Neural cell (in vitro differentiated cells): ENCODE results near the gene TGFBRAP1. TPM values are rescaled to one million over a fixed set of nuclear protein-coding genes. Genes with fewer than 3 reads are reported as not detected.

ENCODE experiments used
- H2AFZ ChIP-seq: fragments of 200-600, 300-800 bp; sonication (generic), shearing (Covaris generic); 2 replicates; pipeline ENCODE4 v1.6.0; 2014; ENCODE audit warnings: low read depth, mild to moderate bottlenecking, antibody characterized with exemption, low read length, moderate library complexity
- H3F3A ChIP-seq: fragments of 200-600 bp; shearing (Covaris generic); 2 replicates; pipeline ENCODE4 v1.6.1; 2016; ENCODE audit warnings: mild to moderate bottlenecking, moderate library complexity, mixed read lengths, antibody characterized with exemption, low read length; ENCODE audit not compliant: insufficient read depth, poor library complexity, severe bottlenecking
- H3K27ac ChIP-seq: fragments of 200-600, 300-800 bp; sonication (generic), shearing (Covaris generic); 2 replicates; pipeline ENCODE4 v1.5.1; 2014; ENCODE audit warnings: mild to moderate bottlenecking, low read length, moderate library complexity
- H3K27me3 ChIP-seq: fragments of 300-800, 200-600 bp; sonication (generic), shearing (Covaris generic); 2 replicates; pipeline ENCODE4 v1.6.0; 2014; ENCODE audit warnings: mild to moderate bottlenecking, low read depth, low read length, moderate library complexity; ENCODE audit not compliant: insufficient read depth
- H3K36me3 ChIP-seq: fragments of 300-800, 200-600 bp; sonication (generic), shearing (Covaris generic); 2 replicates; pipeline ENCODE4 v1.5.1; 2014; ENCODE audit warnings: mild to moderate bottlenecking, antibody characterized with exemption, low read length, moderate library complexity; ENCODE audit not compliant: insufficient read depth
- H3K4me2 ChIP-seq: fragments of 300-800, 200-600 bp; sonication (generic), shearing (Covaris generic); 2 replicates; pipeline ENCODE4 v1.6.0; 2014; ENCODE audit warnings: mild to moderate bottlenecking, low read length
- H3K4me3 ChIP-seq: fragments of 300-800, 200-600 bp; sonication (generic), shearing (Covaris generic); 2 replicates; pipeline ENCODE4 v1.5.1; 2014; ENCODE audit warnings: mild to moderate bottlenecking, low read length, moderate library complexity
- H3K79me2 ChIP-seq: fragments of 200-600 bp; shearing (Covaris generic); replicated peaks from 2 replicates; pipeline ENCODE4 v1.6.0; 2014; ENCODE audit warnings: mild to moderate bottlenecking, low read length, moderate library complexity; ENCODE audit not compliant: insufficient read depth
- H3K9ac ChIP-seq: fragments of 300-800, 200-600 bp; sonication (generic), shearing (Covaris generic); 2 replicates; pipeline ENCODE4 v1.6.1; 2016; ENCODE audit warnings: mild to moderate bottlenecking, low read length, mixed read lengths
- H3K9me2 ChIP-seq: fragments of 200-600 bp; shearing (Covaris generic); 2 replicates; pipeline ENCODE4 v1.6.1; 2016; ENCODE audit warnings: mild to moderate bottlenecking, low read length, mixed read lengths; ENCODE audit not compliant: insufficient read depth
- H3K9me3 ChIP-seq: fragments of 200-600, 300-800 bp; sonication (generic), shearing (Covaris generic); 2 replicates; pipeline ENCODE4 v1.6.1; 2016; ENCODE audit warnings: mild to moderate bottlenecking, mixed run types, low read length, moderate library complexity, mixed read lengths
- H4K20me1 ChIP-seq: fragments of 200-600 bp; shearing (Covaris generic); 2 replicates; pipeline ENCODE4 v1.6.1; 2016; ENCODE audit warnings: mild to moderate bottlenecking, mixed run types; ENCODE audit not compliant: insufficient read depth
- EP300 ChIP-seq: fragments of 450-650 bp; conservative IDR thresholded peaks from 2 replicates; pipeline ENCODE4 v1.6.1; 2014; ENCODE audit warnings: antibody characterized with exemption, mild to moderate bottlenecking, moderate library complexity; ENCODE audit not compliant: poor library complexity, severe bottlenecking
- EZH2 ChIP-seq: fragments of 200-600, 300-800 bp; shearing (Covaris generic), sonication (generic); IDR thresholded peaks from 2 replicates; pipeline ENCODE4 v1.6.1; 2014; ENCODE audit warnings: antibody characterized with exemption, low read length, borderline replicate concordance, mild to moderate bottlenecking; ENCODE audit not compliant: insufficient read depth, poor library complexity, severe bottlenecking
- MXI1 ChIP-seq: fragments of 450-650 bp; conservative IDR thresholded peaks from 2 replicates; pipeline ENCODE4 v1.6.1; 2014; ENCODE audit warnings: antibody characterized with exemption, mild to moderate bottlenecking; ENCODE audit not compliant: poor library complexity, severe bottlenecking
- POLR2AphosphoS5 ChIP-seq: IDR thresholded peaks from 2 replicates; pipeline ENCODE4 v1.6.1; 2012
- RAD21 ChIP-seq: fragments of 450-650 bp; conservative IDR thresholded peaks from 2 replicates; pipeline ENCODE4 v1.6.1; 2014; ENCODE audit warnings: antibody characterized with exemption, mild to moderate bottlenecking, moderate library complexity
- SMC3 ChIP-seq: fragments of 450-650 bp; conservative IDR thresholded peaks from 2 replicates; pipeline ENCODE4 v1.6.1; 2014; ENCODE audit warnings: antibody characterized with exemption, mild to moderate bottlenecking, moderate library complexity; ENCODE audit not compliant: poor library complexity
- TAF1 ChIP-seq: IDR thresholded peaks from 2 replicates; pipeline ENCODE4 v1.6.1; 2012; ENCODE audit warnings: low read depth
- polyA plus RNA-seq: library from polyadenylated mRNA; depleted of rRNA; stranded (reverse); fragments of >200 nt; gene quantifications from 2 replicates; pipeline ENCODE4 v1.2.3, GENCODE V29; 2014
- TF ChIP-seq, protein P1 (sequence below): fragments of 450-650 bp; IDR thresholded peaks from 2 replicates; pipeline ENCODE4 v1.5.1; 2014; ENCODE audit warnings: antibody characterized with exemption, mild to moderate bottlenecking, moderate library complexity; ENCODE audit not compliant: poor library complexity, severe bottlenecking
- TF ChIP-seq, protein P2 (sequence below): IDR thresholded peaks from 2 replicates; pipeline ENCODE4 v1.6.1; 2012; ENCODE audit warnings: borderline replicate concordance

The TGFBRAP1 gene
- polyA plus RNA-seq, 1 donor from 2014 or later: 13.9 TPM

DNA sequence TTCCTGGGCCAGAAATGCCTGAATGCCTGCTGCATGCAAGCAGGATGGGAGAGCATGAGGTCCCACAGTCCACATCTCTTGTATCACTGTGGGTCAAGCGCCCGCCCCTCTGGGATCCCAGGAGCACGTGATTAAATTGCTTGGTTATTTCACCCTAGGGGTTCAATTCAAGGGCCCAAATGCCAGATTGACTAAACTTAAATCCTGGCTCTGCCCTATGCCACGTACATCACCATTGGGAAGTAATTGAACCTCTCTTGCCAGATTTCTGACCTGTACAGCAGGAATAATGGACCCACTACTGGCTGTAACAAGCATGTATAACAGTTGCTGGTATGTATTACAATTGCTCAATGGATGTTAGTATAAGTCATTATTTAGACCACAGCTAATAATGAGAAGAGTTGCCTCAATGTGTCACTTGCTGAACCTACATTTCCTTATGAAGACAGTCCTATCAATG, 49.4 kb upstream of the TGFBRAP1 start:
- no peaks in the 10 kb centered on the region for H3K79me2 ChIP-seq
- H3K27ac ChIP-seq: no peak overlapping the region
- no peaks in the 10 kb centered on the region for H3K9me3 ChIP-seq
- H4K20me1 ChIP-seq: no peaks in the 10 kb centered on the region
- no peak for TF ChIP-seq RAD21
- no peak for TF ChIP-seq SMC3
- TF ChIP-seq EP300: no peak
- no peak for TF ChIP-seq TAF1
- no peak for TF ChIP-seq EZH2
- no peak for TF ChIP-seq POLR2AphosphoS5
- TF ChIP-seq, protein P1, sequence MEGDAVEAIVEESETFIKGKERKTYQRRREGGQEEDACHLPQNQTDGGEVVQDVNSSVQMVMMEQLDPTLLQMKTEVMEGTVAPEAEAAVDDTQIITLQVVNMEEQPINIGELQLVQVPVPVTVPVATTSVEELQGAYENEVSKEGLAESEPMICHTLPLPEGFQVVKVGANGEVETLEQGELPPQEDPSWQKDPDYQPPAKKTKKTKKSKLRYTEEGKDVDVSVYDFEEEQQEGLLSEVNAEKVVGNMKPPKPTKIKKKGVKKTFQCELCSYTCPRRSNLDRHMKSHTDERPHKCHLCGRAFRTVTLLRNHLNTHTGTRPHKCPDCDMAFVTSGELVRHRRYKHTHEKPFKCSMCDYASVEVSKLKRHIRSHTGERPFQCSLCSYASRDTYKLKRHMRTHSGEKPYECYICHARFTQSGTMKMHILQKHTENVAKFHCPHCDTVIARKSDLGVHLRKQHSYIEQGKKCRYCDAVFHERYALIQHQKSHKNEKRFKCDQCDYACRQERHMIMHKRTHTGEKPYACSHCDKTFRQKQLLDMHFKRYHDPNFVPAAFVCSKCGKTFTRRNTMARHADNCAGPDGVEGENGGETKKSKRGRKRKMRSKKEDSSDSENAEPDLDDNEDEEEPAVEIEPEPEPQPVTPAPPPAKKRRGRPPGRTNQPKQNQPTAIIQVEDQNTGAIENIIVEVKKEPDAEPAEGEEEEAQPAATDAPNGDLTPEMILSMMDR: no peak
- TF ChIP-seq MXI1: no peak
- TF ChIP-seq, protein P2, sequence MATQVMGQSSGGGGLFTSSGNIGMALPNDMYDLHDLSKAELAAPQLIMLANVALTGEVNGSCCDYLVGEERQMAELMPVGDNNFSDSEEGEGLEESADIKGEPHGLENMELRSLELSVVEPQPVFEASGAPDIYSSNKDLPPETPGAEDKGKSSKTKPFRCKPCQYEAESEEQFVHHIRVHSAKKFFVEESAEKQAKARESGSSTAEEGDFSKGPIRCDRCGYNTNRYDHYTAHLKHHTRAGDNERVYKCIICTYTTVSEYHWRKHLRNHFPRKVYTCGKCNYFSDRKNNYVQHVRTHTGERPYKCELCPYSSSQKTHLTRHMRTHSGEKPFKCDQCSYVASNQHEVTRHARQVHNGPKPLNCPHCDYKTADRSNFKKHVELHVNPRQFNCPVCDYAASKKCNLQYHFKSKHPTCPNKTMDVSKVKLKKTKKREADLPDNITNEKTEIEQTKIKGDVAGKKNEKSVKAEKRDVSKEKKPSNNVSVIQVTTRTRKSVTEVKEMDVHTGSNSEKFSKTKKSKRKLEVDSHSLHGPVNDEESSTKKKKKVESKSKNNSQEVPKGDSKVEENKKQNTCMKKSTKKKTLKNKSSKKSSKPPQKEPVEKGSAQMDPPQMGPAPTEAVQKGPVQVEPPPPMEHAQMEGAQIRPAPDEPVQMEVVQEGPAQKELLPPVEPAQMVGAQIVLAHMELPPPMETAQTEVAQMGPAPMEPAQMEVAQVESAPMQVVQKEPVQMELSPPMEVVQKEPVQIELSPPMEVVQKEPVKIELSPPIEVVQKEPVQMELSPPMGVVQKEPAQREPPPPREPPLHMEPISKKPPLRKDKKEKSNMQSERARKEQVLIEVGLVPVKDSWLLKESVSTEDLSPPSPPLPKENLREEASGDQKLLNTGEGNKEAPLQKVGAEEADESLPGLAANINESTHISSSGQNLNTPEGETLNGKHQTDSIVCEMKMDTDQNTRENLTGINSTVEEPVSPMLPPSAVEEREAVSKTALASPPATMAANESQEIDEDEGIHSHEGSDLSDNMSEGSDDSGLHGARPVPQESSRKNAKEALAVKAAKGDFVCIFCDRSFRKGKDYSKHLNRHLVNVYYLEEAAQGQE: no peak
- no peaks in the 10 kb centered on the region for H3K27me3 ChIP-seq
- no peak overlapping the region for H3K9ac ChIP-seq
- no peak overlapping the region for H3K4me3 ChIP-seq
- no peak overlapping the region for H2AFZ ChIP-seq
- H3F3A ChIP-seq: no peaks in the 10 kb centered on the region
- no peaks in the 10 kb centered on the region for H3K36me3 ChIP-seq
- H3K4me2 ChIP-seq: no peak overlapping the region
- no peaks in the 10 kb centered on the region for H3K9me2 ChIP-seq

DNA sequence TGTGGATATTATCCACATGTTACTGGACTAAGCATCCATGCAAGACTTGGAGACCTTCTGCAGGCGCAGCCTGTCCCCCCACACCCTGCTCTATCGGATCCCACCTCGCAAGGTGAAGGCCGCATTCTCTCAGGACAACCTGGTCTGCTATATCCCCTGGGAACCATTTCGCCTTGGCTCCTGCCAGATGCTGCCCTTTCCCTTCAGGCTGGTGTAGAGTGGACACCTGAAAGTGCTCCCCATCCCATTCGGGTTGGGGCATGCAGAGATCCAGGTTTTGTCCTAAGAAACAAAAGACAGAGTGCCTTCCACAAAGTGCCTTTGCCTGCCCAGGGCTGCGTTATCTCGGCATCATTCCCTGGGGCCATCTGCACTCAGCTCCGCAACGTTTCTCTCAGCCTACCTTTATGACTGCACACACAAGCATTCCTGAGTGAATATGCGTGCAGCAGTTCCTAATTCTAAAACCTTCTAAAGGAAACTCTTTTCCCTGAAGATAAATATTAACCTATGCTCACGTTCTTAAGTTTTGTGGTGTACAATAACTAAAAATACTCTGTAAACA, 48.8 kb upstream of the TGFBRAP1 start:
- H3K9me2 ChIP-seq: no peaks in the 10 kb centered on the region
- no peaks in the 10 kb centered on the region for H3F3A ChIP-seq
- H3K79me2 ChIP-seq: no peaks in the 10 kb centered on the region
- H3K4me3 ChIP-seq: no peak overlapping the region
- no peaks in the 10 kb centered on the region for H3K27me3 ChIP-seq
- no peak overlapping the region for H3K4me2 ChIP-seq
- H3K27ac ChIP-seq: no peak overlapping the region
- H3K36me3 ChIP-seq: no peaks in the 10 kb centered on the region
- H3K9me3 ChIP-seq: no peaks in the 10 kb centered on the region
- no peaks in the 10 kb centered on the region for H4K20me1 ChIP-seq
- H3K9ac ChIP-seq: no peak overlapping the region
- no peak for TF ChIP-seq EZH2
- TF ChIP-seq POLR2AphosphoS5: no peak
- no peak for TF ChIP-seq TAF1
- no peak overlapping the region for H2AFZ ChIP-seq
